ENCODE results near the gene ZDHHC5. TPM values are rescaled to one million over a fixed set of nuclear protein-coding genes. Genes with fewer than 3 reads are reported as not detected.
"Not testable (repeated sequence)": the region's sequence is repeated elsewhere in the genome, so short reads cannot be mapped to it uniquely, and the experiment has no call there.

Gene ZDHHC5
- polyA plus RNA-seq, 6 donors from 2014 or later: 6.1 to 39.2 (median 28.2) TPM

DNA sequence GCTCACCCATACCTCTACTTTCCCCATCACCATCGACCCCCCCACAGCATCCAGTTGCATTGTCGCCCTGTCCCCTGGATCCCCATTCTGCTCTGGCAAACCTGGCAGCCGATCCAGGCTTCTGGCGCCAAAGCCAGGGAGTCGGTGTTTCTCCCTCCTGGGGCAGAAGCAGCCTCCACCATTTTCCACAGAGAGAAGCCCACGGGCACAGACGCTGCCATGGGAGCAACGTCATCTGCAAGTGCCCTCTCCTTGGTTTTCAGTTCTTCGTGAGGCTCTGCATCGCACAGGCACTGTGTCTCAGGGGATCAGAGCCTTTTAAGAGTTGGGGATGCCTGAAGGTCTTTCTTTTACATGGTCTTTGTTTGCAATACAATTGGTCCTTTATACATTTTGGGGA is 20.5 kb upstream of the ZDHHC5 start:
- Mint-ChIP-seq H3K4me1 (peaks cover 35 to 59% (median 49%) of the 10 kb centered on the region in 3 donors), H3K27ac (no peak overlapping the region), H3K4me3 (peak overlapping the region in 3 of 8 donors; percentile 4 to 54 (median 51)), H3K36me3 (peaks cover 0 to 9% of the 10 kb centered on the region in 2 donors), H3K27me3 (peaks cover 67 to 84% (median 71%) of the 10 kb centered on the region in 3 donors), H3K9me3 (peaks cover 0 to 4% (median 0%) of the 10 kb centered on the region in 7 donors)
- no peak for ATAC-seq (ENCODE audit: low read depth in 2 of 2)
- no peak for DNase-seq

DNA sequence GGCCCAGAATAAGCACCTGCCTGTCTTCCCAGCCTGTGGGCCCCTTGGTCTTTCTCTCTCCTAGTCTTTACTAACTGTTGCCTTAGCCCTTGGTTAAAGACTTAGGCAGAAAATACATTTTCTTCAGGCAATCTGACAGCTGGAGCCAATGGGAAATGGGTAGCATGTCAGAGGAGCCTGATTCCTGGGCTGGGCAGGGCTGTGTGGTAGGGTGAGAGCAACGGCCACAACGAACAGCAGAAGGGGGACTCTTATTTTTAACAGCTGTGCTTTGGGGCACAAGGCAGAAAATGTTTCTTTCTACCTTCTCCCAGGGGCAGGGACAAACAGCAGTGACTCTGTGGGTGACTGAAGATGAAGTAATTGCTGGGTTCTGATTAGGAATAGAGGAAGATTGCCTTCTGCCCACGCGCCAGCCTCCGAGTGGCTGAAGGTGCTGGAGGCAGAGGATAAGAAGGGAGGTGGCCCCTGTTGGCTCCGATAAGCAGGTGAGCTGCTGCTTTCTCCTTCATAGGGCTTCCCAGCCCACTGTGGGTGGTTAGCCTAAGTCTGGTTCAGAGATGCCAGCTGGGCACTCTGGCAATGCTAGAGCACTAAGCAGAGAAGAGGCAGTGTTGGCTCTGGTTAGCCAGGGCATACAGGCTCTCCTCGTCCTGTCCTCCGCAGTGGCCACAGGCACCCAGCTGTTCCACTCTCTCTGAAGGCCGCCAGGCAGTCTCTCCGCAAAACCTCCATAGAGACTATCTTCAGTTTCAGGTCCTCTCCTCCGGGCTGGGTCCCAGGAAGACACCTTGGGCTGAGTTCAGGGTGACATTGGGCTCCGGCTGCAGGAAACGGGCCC is 19.7 kb upstream of the ZDHHC5 start:
- ATAC-seq (ENCODE audit: low read depth in 2 of 2) (peak; percentile 9 to 10), DNase-seq (no peak)
- H3K36me3 Mint-ChIP-seq: peaks cover 0 to 9% of the 10 kb centered on the region in 2 donors
- peak overlapping the region in 3 of 6 donors; percentile 20 to 66 (median 24) for H3K27ac Mint-ChIP-seq
- peaks cover 0 to 4% (median 0%) of the 10 kb centered on the region in 7 donors for H3K9me3 Mint-ChIP-seq
- peak overlapping the region in 6 of 8 donors; percentile 22 to 77 (median 64) for H3K4me3 Mint-ChIP-seq
- peaks cover 35 to 67% (median 54%) of the 10 kb centered on the region in 3 donors for H3K4me1 Mint-ChIP-seq
- H3K27me3 Mint-ChIP-seq: peaks cover 67 to 81% (median 71%) of the 10 kb centered on the region in 3 donors

DNA sequence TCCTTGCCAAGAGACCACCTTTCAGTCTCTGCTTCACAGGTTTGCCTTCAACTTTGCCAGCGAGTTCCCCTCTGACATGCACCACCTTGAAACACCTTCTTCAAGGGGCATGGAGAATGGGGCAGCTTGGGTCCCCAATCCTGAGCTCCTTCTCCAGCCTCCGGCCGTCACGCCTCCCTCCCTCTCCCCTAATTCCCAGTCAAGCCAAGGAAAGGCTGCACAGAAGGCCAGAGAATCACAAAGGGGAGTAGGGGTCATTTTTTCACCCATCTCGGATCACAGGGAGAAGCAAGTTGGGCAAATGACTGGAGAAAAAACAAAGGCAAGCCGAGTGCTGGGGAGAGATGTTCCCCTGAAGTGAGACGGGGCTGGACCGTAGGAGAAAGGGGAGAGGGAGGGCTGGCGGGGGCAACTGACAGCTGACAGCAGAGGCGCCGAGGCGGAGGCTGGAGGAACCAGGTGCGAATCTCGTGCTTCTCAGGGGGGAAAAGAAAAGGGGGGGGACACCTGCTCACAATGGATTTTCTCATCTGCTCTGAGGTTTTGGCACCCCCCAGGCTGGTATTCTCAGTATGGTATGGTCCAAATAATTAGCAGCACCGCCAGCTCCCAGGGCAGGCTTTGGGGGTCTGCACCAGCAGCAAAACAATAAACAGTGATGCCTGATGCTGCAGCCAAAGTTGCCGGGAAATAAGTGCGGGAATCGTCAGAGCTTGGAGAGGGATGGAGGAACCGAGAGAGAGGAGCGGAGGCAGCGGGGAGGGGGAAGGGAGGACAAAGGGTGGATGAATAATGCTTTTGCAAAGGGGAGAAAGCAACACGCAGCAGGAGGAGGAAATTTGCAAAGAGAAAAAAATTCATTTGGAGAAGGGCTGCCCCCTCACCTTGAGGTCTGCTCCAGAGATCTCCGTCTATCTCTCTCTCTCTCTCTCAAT is 18.8 kb upstream of the ZDHHC5 start:
- Mint-ChIP-seq H3K4me1 (peaks cover 35 to 69% (median 55%) of the 10 kb centered on the region in 3 donors), H3K27me3 (peaks cover 59 to 72% (median 71%) of the 10 kb centered on the region in 3 donors), H3K27ac (peak overlapping the region in 5 of 6 donors; percentile 16 to 91 (median 66)), H3K36me3 (peaks cover 0 to 9% of the 10 kb centered on the region in 2 donors), H3K9me3 (peaks cover 0 to 4% (median 0%) of the 10 kb centered on the region in 7 donors), H3K4me3 (peak overlapping the region in 6 of 8 donors; percentile 50 to 77 (median 71))
- DNase-seq (no peak), ATAC-seq (ENCODE audit: low read depth in 2 of 2) (peak in 1 of 2 donors; percentile 19)

DNA sequence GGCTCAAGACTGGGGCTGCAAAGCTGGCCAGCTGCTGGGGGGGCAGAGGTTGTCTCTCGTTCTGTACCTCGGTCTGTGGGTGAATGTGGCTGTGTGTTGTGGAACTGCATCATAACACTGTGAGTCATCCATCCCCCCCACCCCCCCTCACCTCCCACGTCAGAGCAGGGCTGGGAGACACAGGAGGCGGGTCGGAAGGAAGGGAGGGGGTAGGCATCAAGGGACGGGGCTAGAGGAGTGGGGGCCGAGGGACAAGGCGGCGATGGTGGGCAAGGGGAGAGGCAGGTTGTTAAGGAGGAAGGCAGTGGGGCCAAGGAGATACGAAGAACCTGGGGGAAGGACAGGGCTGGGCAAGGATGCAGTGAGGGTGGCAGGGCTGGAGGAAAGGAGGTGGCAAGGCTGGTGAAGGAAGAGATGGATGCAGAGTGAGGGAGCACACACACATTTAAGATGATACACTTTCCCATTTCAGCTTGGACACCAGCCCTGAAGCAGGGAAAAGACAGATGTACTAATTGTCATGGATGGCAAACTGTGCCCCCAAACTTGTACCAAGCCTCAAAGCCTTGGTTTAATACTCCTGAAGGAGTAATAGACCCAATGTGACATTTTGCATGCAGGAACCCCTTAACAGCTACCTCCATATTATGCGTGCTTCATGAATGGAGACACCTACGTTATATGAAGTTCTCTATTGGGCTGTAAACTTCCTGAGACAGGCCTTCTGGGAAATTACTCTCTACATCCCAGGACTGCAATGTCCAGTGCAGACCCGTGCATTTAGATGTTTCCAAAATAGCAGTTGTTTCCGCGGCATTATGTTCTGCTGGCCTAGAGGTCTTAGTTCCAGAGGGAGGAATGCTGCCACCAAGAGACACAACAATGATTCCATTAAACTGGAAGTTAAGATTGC is 17.8 kb upstream of the ZDHHC5 start, which contains the start of gene YPEL4:
Gene YPEL4 (minus strand): TSS at position 87 of the 913 bp plus-strand sequence. CDS start 2,805 bp downstream, outside the sequence.
- Mint-ChIP-seq H3K4me1 (peaks cover 35 to 62% (median 55%) of the 10 kb centered on the region in 3 donors), H3K27ac (peak within 1 kb of the TSS; percentile 24 to 91 (median 53)), H3K4me3 (peak within 1 kb of the TSS in 7 of 8 donors; percentile 25 to 77 (median 68)), H3K36me3 (peaks cover 0 to 9% of the 10 kb centered on the region in 2 donors), H3K9me3 (peaks cover 0 to 4% (median 0%) of the 10 kb centered on the region in 7 donors), H3K27me3 (peaks cover 51 to 65% (median 65%) of the 10 kb centered on the region in 3 donors)
- peak; percentile 44 to 45 for ATAC-seq (ENCODE audit: low read depth in 2 of 2)
- no peak for DNase-seq

DNA sequence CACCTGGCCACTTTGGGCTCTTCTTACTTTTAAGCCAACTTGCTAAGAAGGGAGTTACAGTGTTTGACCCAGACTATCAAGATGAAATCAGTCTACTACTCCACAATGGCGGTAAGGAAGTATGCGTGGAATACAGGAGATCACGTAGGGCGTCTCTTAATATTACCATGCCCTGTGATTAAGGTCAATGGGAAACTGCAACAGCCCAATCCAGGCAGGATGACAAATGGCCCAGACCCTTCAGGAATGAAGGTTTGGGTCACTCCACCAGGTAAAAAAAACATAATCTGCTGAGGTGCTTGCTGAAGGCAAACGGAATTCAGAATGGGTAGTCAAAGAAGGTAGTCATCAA is 17.2 kb upstream of the ZDHHC5 start:
- Mint-ChIP-seq H3K9me3 (peaks cover 0 to 4% (median 0%) of the 10 kb centered on the region in 7 donors), H3K36me3 (peaks cover 0 to 9% of the 10 kb centered on the region in 2 donors), H3K27me3 (peaks cover 48 to 59% (median 58%) of the 10 kb centered on the region in 3 donors), H3K27ac (no peak overlapping the region), H3K4me1 (peaks cover 35 to 59% (median 55%) of the 10 kb centered on the region in 3 donors), H3K4me3 (no peak overlapping the region)
- DNase-seq (no peak), ATAC-seq (ENCODE audit: low read depth in 2 of 2) (no peak)

DNA sequence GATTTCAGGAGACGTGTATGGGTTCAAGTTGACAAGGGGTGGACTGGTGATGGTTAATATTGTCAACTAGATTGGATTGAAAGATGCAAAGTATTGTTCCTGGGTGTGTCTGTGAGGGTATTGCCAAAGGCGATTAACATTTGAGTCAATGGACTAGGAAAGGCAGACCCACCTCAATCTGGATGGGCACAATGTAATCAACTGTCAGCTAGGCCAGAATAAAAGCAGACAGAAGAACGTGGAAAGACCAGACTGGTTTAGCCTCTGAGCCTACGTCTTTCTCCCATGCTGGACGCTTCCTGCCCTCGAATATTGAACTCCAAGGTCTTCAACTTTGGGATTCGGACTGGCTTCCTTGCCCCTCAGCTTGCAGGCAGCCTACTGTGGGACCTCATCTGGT is 16.5 kb upstream of the ZDHHC5 start:
- Mint-ChIP-seq H3K36me3 (peaks cover 0 to 6% of the 10 kb centered on the region in 2 donors), H3K4me3 (no peak overlapping the region)

DNA sequence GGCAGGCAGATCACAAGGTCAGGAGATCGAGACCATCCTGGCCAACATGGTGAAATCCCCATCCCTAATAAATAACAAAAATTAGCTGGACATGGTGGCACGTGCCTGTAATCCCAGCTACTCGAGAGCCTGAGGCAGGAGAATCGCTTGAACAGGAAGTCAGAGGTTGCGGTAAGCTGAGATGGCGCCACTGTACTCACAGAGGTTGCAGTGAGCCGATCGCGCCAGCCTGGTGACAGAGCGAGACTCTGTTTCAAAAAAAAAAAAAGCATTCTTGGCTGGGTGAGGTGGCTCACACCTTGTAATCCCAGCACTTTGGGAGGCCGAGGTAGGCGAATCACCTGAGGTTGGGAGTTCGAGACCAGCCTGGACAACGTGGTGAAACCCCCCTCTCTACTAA is 15.7 kb upstream of the ZDHHC5 start:
- Mint-ChIP-seq H3K27ac (peak overlapping the region in 3 of 6 donors; percentile 20 to 49 (median 24)), H3K27me3 (peaks cover 33 to 44% (median 43%) of the 10 kb centered on the region in 3 donors), H3K4me1 (peaks cover 28 to 52% (median 46%) of the 10 kb centered on the region in 3 donors), H3K4me3 (peak overlapping the region in 6 of 8 donors; percentile 15 to 79 (median 62))
- H3K9me3 Mint-ChIP-seq; ATAC-seq (ENCODE audit: low read depth in 2 of 2); DNase-seq; H3K36me3 Mint-ChIP-seq: not testable (repeated sequence)

More for the DNA sequence above, 16.5 kb upstream of the ZDHHC5 start:
- H3K27ac Mint-ChIP-seq: no peak overlapping the region
- DNase-seq: no peak
- no peak for ATAC-seq (ENCODE audit: low read depth in 2 of 2)
- H3K4me1 Mint-ChIP-seq: peaks cover 32 to 53% (median 50%) of the 10 kb centered on the region in 3 donors
- peaks cover 41 to 52% (median 52%) of the 10 kb centered on the region in 3 donors for H3K27me3 Mint-ChIP-seq
- peaks cover 0 to 4% (median 0%) of the 10 kb centered on the region in 7 donors for H3K9me3 Mint-ChIP-seq

DNA sequence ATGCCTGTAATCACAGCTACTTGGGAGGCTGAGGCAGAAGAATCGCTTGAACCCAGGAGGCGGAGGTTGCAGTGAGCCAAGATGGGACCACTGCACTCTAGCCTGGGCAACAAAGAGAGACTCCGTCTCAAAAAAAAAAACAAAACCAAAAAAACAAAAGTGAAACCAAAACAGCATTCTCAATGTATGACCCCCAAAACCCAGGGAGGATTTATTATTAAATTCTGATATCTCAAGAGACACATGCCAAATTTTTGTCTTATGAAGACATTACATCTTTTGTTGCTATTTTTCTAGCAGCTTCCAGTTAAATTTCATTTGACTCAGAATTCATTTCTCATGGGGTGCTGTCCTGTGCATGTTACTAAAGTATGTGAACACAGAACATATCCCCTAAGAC is 15.3 kb upstream of the ZDHHC5 start:
- H3K4me1 Mint-ChIP-seq: peaks cover 28 to 50% (median 45%) of the 10 kb centered on the region in 3 donors
- no peaks in the 10 kb centered on the region for H3K36me3 Mint-ChIP-seq
- DNase-seq (no peak), ATAC-seq (ENCODE audit: low read depth in 2 of 2) (no peak)
- peaks cover 29 to 39% (median 39%) of the 10 kb centered on the region in 3 donors for H3K27me3 Mint-ChIP-seq
- H3K9me3 Mint-ChIP-seq: no peaks in the 10 kb centered on the region
- H3K4me3 Mint-ChIP-seq: peak overlapping the region in 6 of 8 donors; percentile 15 to 79 (median 46)
- H3K27ac Mint-ChIP-seq: peak overlapping the region in 3 of 6 donors; percentile 24 to 49 (median 32)

DNA sequence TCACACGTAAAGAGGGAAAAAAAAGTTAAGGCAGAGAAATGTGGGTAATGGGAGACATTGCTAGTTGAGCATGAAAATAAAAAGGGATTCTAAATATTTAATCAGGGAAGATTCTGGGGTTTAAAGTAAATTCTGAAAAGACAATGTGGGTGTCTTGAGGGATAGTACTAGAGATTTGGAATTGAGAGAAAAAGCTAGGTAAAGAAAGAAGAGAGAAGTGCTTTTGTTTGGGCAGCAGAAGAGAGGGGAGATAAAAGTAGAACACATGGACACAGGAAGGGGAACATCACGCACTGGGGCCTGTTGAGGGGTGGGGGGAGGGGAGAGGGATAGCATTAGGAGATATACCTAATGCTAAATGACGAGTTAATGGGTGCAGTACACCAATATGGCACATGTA is 14.8 kb upstream of the ZDHHC5 start:
- Mint-ChIP-seq H3K4me3 (peak overlapping the region in 1 of 8 donors; percentile 15), H3K9me3 (no peaks in the 10 kb centered on the region), H3K4me1 (peaks cover 27 to 48% (median 45%) of the 10 kb centered on the region in 3 donors), H3K27me3 (peaks cover 24 to 34% (median 34%) of the 10 kb centered on the region in 3 donors), H3K27ac (peak overlapping the region in 2 of 6 donors; percentile 32 to 70), H3K36me3 (no peaks in the 10 kb centered on the region)
- ATAC-seq (ENCODE audit: low read depth in 2 of 2) (no peak), DNase-seq (no peak)

DNA sequence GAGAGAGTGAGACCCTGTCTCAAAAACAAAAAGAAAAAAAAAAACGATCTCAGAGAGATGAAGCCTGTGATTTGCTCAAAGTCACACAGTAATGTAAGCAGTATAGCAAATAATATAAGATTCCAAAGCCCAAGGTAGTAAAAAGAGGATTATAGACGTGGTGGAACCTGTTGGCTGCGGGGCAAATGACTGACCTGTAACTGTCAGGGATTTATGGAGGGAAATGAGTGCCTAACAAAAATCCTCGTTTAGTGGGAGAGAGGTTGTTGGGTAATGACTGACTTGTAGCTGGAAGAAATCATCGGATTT is 11.1 kb upstream of the ZDHHC5 start:
- Mint-ChIP-seq H3K36me3 (peaks cover 0 to 4% of the 10 kb centered on the region in 2 donors), H3K27ac (peak overlapping the region; percentile 56 to 98 (median 94))

DNA sequence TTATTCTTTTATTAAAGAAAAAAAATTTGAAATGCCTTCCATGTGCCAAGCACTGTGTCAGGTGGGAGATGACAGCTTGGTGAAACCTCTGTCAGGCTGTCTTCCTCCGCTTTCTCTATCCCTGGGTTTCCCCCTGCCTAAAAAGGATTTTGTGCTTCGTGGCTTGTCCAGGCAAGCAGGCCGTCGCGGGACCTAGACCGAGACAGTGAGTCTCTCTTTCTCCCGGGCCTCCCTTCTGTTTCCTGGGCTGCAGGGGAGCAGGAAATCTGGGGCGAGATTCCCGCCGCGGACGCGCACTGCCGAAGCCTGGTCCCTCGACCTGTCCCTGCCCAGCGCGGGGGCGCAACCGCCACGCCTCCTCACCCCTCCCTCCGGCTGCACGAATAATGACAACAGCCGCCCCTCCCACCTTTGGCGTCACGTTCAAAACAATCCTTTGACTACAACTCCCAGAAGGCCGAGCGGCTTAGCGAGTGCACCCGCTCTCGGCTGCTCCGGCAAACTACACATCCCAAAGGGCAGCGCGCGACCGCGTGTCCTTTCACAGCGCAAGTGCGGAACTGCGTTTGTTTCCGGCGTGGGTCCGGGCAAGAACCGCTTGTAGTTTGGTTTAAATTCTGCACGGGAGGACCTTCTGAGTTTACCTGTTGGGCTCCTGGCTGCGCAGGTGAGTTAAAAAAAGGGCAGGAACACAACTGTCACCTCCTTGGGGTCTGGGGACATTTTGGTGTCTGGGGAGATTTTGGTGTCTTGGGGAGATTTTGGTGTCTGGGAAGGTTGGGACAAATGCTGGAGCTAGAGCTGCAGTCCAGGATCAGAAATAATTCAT is 10.5 kb upstream of the ZDHHC5 start, which contains the start of gene CLP1:
Gene CLP1 (plus strand): TSS at position 569 of the 829 bp plus-strand sequence. CDS start 1,715 bp downstream, outside the sequence.
- Mint-ChIP-seq H3K36me3 (peaks cover 0 to 4% of the 10 kb centered on the region in 2 donors), H3K4me3 (peak within 1 kb of the TSS; percentile 90 to 99 (median 98)), H3K4me1 (peaks cover 14 to 44% (median 27%) of the 10 kb centered on the region in 3 donors), H3K9me3 (no peaks in the 10 kb centered on the region), H3K27ac (peak within 1 kb of the TSS; percentile 91 to 98 (median 96)), H3K27me3 (no peaks in the 10 kb centered on the region)
- ATAC-seq (ENCODE audit: low read depth in 2 of 2) (peak; percentile 94 to 95), DNase-seq (peak; percentile 98)

More for the DNA sequence above, 11.1 kb upstream of the ZDHHC5 start:
- H3K4me3 Mint-ChIP-seq: peak overlapping the region; percentile 75 to 99 (median 97)
- H3K4me1 Mint-ChIP-seq: peaks cover 14 to 49% (median 27%) of the 10 kb centered on the region in 3 donors
- no peaks in the 10 kb centered on the region for H3K27me3 Mint-ChIP-seq
- no peak for ATAC-seq (ENCODE audit: low read depth in 2 of 2)
- DNase-seq: no peak
- H3K9me3 Mint-ChIP-seq: no peaks in the 10 kb centered on the region
